IPS-11a (cell line): ENCODE results near the gene ELOVL1.
A peak's percentile ranks its signal among the peaks of the same experiment; 100 is the strongest.
"Not testable (repeated sequence)": the region's sequence is repeated elsewhere in the genome, so short reads cannot be mapped to it uniquely, and the experiment has no call there.

Source experiments
- H3K4me3 ChIP-seq: one replicate; pipeline ENCODE4 v1.5.1; 2013; ENCODE audit warnings: low read depth, low read length, control low read depth

Gene ELOVL1

DNA sequence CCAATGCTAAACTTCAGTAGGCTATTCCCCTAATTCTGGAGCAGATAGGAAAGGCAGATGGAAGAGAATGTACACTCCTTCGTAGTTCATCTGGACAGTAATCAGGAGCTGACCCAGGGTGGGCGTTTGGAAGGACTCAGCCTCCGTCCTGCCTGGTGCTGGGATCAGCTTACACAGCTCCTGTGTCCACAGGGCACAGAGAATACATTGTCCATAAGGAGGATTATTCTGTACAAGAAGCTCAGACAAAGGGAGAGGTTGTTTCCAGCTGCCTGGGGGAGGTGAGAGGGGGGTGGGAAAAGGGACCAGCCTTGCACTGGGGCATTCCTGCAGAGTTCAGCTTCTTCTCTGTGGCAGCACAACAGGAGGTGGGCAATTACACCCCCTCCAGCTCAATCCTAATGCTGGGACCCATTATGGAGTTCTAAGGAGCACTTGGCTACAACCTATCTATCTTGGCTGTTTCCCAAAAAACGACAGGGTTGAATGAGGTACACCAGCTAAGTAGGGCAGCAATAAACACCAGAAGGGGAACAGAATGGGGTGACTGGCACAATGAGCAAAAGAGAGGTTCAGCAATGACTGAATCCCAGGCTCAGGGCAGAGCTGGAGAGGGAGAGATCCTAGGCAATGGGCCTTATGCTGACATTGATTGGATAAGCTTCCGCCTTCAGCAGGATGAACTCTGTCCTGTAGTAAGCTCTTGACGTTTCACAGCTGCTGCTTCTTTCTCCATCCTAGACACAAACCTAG is 14.4 kb upstream of the ELOVL1 start:
- H3K4me3 ChIP-seq, result no peak overlapping the region

DNA sequence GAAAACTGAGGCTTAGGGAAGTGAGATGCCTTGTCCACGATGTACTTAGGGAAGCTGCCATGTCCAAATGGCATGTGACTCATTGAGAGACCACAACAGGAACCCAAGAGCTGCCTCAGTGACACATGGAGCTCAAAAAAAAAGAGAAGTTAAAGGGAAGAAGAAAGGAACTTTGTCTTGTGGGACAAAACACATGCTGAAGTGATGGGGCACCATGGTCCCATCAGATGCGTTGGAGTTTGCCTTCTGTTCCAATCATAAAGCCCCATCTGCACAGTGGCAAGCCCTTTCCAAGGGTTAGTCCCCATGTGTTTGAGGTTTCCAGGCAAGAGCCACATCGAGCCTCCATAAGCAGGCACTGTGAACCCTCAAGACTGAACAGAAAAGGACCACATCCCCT is 13.8 kb upstream of the ELOVL1 start:
- H3K4me3 ChIP-seq, result no peak overlapping the region

GRCh38 chr1:43379476-43379875 is 11.7 kb upstream of the ELOVL1 start:
- no peak overlapping the region for H3K4me3 ChIP-seq

DNA sequence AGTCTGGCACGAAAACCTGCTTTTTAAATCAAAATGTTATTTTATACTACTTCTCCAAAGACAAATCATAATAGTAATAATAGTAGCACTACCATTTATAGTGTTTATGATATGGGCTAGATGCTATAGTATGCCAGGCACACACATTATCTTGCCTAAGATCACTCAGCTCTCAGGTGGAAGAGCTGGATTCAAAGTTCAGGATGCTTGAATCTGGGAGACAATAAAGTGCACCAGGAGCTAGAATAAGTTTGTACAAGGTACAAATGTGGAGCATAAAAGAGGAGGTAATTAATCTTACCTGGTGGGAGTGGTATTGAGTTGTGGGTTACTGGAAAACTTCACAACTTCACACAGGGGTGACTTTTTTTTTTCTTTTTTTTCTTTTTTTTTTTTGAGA is 10.0 kb upstream of the ELOVL1 start:
- no peak overlapping the region for H3K4me3 ChIP-seq

- H3K4me3 ChIP-seq, result no peak overlapping the region
These were observed 9.0 kb upstream of the ELOVL1 start for GRCh38 chr1:43376723-43377235.

DNA sequence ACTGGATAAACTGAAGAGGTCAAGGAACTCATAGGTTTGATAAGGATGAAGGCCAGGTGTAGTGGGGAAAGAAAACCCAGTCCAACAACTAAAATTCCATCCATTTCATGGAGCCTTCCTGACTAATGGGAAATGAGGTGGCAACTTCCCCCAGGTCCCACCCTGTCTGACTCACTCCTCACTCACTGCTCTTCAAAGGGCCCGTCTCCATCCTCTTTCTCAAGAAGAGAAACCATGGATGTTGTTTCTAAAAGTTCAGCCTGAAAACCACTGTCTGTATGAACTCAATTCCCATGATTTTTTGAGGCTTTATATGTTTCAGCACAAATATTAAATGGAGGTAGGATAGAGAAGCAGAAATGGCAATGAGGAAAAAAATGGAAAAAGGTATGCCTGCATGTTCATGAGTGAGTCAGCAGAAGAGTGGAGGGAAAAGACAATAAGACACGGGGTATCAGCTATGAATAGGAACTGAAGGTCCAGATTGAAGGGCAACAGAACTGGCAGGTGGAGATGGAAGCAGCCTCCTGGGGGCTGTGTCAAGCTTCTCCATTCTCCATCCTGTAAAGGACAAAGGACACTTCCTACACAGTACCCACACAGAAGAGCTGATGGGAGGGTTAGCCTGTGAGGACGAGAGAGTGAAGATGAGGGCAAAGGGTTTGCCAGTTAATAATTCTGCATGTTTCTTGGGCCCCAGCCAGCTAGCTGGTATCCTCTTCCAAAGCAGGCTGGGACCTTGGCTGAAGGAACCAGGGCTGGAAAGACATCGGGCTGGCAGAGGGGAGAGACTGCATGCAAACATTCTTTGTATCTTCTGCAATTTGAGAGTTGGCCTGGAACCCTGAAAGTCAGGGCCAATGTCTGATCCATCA is 5.5 kb upstream of the ELOVL1 start:
- H3K4me3 ChIP-seq, result no peak overlapping the region

GRCh38 chr1:43372172-43372571 is 4.4 kb upstream of the ELOVL1 start:
- H3K4me3 ChIP-seq, result no peak overlapping the region

- H3K4me3 ChIP-seq, result no peak overlapping the region
These were observed 2.8 kb upstream of the ELOVL1 start for GRCh38 chr1:43370564-43370963.

- H3K4me3 ChIP-seq, result not testable (repeated sequence)
These were observed 2.0 kb upstream of the ELOVL1 start for GRCh38 chr1:43369779-43370178.

GRCh38 chr1:43368646-43369020 is 822 bp upstream of the ELOVL1 start:
- peak overlapping the region; percentile 39 for H3K4me3 ChIP-seq

DNA sequence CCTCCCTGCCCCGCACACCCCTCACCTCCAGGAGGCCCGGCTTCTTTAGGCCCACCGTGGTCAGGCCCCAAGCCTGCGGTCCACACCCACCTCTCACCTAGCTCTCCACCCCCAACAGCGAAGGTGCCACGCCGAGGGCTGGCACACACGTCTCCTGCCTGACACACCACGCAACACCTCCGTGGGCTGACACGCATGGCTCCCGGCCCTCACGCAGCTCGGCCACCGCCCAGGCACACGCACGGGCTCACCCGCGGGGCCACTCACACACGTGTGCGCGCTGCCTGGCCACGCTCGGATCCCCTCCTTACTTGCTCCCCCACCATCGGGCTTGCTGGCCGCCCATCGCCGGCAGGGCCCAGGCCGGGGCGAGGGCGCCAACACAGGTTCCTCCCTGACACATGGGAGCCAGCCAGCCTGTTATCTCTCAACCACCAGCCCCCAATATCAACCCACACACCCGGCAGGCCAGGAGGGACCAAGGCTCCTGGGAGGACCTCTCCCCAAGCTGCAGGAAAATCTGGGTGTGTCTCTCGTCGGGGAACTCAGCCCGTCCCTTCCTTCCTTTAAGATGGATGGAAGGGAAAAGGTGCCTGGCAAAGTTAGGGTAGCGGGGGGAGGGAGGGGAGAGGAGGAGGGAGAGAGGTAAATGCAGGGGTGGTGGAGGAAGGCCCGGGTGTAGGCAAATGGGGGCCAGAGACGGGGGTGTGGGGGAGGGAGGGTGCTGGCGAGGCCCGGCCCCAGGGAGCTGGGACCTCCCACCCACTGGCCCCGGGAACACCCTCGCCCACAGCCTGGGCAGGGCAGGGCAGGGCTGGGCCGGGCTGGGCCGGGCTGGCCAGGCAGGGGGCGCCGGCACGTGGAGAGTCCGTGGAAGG is 546 bp downstream of the ELOVL1 start:
- H3K4me3 ChIP-seq, result peak overlapping the region; percentile 72

GRCh38 chr1:43366601-43367025 is 1.2 kb downstream of the ELOVL1 start:
- H3K4me3 ChIP-seq, result peak overlapping the region; percentile 72

GRCh38 chr1:43366179-43366578 is 1.6 kb downstream of the ELOVL1 start:
- no peak overlapping the region for H3K4me3 ChIP-seq

- no peak overlapping the region for H3K4me3 ChIP-seq
These were observed 2.1 kb downstream of the ELOVL1 start for GRCh38 chr1:43365678-43366077.

GRCh38 chr1:43363935-43364525 is 3.8 kb downstream of the ELOVL1 start:
- no peak overlapping the region for H3K4me3 ChIP-seq

- H3K4me3 ChIP-seq, result no peak overlapping the region
These were observed 4.4 kb downstream of the ELOVL1 start for GRCh38 chr1:43363283-43363934.

DNA sequence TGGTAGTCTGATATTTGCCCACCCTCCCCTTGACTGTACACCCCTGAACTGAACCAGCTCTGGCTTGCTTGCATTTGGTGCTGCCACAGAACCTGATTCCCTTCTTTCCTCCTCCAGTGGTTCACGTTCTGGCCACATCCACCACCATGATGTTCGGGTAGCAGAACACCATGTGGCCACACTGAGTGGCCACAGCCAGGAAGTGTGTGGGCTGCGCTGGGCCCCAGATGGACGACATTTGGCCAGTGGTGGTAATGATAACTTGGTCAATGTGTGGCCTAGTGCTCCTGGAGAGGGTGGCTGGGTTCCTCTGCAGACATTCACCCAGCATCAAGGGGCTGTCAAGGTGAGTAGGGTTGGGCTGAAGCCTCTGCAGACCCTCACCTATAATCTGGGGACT is 7.2 kb downstream of the ELOVL1 start:
- H3K4me3 ChIP-seq, result no peak overlapping the region

- peak overlapping the region; percentile 87 for H3K4me3 ChIP-seq
These were observed 8.1 kb downstream of the ELOVL1 start for GRCh38 chr1:43359696-43360095.

GRCh38 chr1:43358746-43359693 is 8.8 kb downstream of the ELOVL1 start, which contains the start of gene CDC20:
CDC20 (plus strand) TSS chr1:43358981; CDS start chr1:43359216, 235 bp downstream.
- peak within 1 kb of the TSS; percentile 87 for H3K4me3 ChIP-seq
